ENCODE results near the gene ARHGAP33. TPM values are rescaled to one million over a fixed set of nuclear protein-coding genes. Genes with fewer than 3 reads are reported as not detected.
A peak's percentile ranks its signal among the peaks of the same experiment; 100 is the strongest.

Gene ARHGAP33
- total RNA-seq, 4 donors from 2014 or later = 8.6 to 166 (median 20.0) TPM

DNA sequence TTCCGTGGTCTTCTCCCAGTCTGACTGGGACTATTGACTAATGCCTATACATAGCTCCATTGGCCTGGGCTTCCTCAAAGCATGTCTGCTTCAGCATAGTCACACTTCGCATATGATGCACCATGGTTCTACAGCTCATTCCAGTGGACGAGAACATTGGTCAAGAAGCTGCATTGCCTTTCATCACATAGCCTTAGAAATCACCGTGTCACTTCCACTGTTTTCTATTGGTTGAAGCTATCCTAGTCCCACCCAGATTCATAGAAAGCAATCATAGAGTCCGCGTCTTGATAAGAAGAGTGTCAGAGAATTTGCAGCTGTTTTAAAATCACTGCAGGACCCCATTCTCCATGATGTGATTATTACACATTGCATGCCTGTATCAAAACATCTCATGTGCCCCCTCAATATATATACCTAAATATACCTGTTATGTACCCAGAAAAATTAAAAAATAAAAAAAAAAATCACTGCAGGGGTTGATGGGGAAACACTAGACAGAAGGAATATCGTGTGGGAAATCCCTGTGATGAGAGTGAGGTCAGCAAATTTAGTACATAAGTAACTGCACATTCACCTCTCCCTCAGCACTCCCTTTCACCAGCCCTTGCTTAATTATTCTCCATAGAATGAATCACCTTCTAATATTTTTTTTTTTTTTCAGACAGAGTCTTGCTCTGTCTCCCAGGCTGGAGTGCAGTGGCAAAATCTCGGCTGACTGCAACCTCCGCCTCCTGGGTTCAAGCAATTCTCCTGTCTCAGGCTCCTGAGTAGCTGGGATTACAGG lies 2.2 kb upstream of the ARHGAP33 start:
- Histone ChIP-seq H3K27ac (no peak overlapping the region), H3K4me1 (peaks cover 0 to 15% (median 5%) of the 10 kb centered on the region in 4 donors), H3K4me3 (no peak overlapping the region), H3K27me3 (no peaks in the 10 kb centered on the region), H3K9me3 (no peaks in the 10 kb centered on the region), H3K36me3 (no peaks in the 10 kb centered on the region)
- TF ChIP-seq, protein P1, sequence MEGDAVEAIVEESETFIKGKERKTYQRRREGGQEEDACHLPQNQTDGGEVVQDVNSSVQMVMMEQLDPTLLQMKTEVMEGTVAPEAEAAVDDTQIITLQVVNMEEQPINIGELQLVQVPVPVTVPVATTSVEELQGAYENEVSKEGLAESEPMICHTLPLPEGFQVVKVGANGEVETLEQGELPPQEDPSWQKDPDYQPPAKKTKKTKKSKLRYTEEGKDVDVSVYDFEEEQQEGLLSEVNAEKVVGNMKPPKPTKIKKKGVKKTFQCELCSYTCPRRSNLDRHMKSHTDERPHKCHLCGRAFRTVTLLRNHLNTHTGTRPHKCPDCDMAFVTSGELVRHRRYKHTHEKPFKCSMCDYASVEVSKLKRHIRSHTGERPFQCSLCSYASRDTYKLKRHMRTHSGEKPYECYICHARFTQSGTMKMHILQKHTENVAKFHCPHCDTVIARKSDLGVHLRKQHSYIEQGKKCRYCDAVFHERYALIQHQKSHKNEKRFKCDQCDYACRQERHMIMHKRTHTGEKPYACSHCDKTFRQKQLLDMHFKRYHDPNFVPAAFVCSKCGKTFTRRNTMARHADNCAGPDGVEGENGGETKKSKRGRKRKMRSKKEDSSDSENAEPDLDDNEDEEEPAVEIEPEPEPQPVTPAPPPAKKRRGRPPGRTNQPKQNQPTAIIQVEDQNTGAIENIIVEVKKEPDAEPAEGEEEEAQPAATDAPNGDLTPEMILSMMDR (IDR thresholded peaks at IDR 0.05) = no peak
- TF ChIP-seq POLR2A (IDR thresholded peaks at IDR 0.05) = no peak
- DNase-seq = no peak

DNA sequence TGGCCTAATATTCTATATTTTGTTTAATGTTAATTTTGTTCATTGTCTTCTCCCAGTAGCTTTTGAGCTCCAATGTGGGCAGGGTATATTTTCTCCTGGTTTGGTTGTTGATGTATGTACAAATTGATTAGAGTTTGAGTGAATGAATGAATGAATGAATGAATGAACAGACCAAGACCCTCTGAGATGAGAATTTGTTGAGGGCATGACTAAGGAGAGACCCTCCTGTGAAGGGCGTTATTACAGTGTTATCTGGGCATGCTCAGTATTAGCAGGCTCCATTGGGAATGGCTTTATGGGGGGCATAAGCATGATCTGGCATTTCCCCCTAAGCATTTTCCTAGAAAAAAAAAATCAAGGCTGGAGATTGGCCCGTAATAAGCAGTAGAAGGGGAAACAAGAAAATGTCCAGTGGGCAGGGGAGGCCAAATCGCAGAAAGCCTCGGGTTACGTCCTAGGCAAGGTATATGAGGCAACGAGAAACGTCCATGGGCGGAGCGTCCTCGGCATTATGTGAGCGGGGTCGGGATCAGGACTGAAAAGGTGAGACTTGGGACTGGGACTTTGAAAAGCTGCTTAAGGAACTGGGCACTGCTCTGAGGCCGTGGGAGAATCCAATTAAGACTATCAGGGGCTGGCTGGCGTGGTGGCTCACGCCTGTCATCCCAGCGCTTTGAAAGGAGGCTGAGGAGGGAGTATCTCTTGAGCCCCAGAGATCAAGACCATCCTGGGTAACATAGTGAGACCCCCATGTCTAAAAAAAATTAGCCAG lies 904 bp upstream of the ARHGAP33 start:
- Histone ChIP-seq H3K27ac (no peak overlapping the region), H3K27me3 (no peaks in the 10 kb centered on the region), H3K4me3 (peak overlapping the region; percentile 85 to 99 (median 94)), H3K4me1 (peaks cover 0 to 15% (median 5%) of the 10 kb centered on the region in 4 donors), H3K36me3 (no peaks in the 10 kb centered on the region), H3K9me3 (no peaks in the 10 kb centered on the region)
- peak in 1 of 3 donors; percentile 44 for DNase-seq
- TF ChIP-seq, protein P1 (IDR thresholded peaks at IDR 0.05) = no peak
- TF ChIP-seq POLR2A (IDR thresholded peaks at IDR 0.05) = no peak

DNA sequence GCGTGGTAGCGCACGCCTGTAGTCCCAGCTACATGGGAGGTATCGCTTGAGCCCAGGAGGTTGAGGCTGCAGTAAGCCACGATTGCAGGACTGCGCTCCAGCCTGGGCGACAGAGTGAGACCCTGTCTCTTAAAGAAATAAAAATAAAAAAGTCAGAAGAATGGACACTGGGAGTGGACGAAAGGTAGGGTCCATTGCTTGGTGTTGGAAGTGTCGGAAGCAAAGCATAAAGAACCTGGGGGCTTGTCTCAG lies 392 bp upstream of the ARHGAP33 start:
- peak overlapping the region; percentile 85 to 99 (median 94) for H3K4me3 ChIP-seq
- no peak overlapping the region for H3K27ac ChIP-seq
- DNase-seq = no peak
- no peaks in the 10 kb centered on the region for H3K9me3 ChIP-seq
- no peaks in the 10 kb centered on the region for H3K36me3 ChIP-seq
- no peak for TF ChIP-seq POLR2A (IDR thresholded peaks at IDR 0.05)
- TF ChIP-seq, protein P1 (IDR thresholded peaks at IDR 0.05) = no peak
- H3K27me3 ChIP-seq = no peaks in the 10 kb centered on the region
- peaks cover 0 to 15% (median 5%) of the 10 kb centered on the region in 4 donors for H3K4me1 ChIP-seq

DNA sequence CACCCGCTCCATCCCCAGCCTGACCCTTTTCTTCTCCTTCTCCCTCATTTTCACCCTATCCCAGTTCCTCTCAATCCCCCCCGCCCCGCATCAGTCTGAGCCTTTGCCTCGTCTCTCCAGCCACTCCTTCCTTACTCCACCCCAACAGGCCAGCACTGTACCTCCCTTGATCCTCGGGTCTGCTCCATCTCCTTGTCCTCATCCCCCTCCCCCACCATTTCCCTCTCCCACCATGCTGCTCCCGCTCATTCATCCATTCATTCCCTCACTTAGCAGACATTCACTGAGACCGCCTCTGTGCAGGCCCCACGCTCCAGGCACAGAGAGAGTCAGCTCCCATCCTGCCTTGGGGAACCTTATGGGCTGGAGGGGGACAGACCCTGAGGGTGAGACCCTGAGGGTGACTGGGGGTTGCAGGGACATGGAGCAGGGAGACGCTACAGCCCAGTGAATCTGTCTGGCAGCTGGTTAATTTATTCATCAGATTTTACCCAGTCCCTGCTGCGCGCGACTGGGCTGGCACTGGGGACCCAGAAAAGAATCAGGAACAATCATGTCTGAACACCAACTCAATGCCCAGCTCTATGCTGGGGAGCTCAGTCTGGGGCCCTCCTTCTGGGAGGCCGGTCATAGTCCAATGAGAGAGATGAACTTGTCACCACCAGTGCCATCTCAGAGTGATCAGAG lies 881 bp downstream of the ARHGAP33 start:
- peaks cover 0 to 7% (median 0%) of the 10 kb centered on the region in 3 donors for H3K36me3 ChIP-seq
- DNase-seq = peak in 1 of 3 donors; percentile 40
- H3K9me3 ChIP-seq = no peaks in the 10 kb centered on the region
- no peak for TF ChIP-seq POLR2A (IDR thresholded peaks at IDR 0.05)
- TF ChIP-seq, protein P1 (IDR thresholded peaks at IDR 0.05) = no peak
- peak overlapping the region in 2 of 4 donors; percentile 14 to 66 for H3K27ac ChIP-seq
- peaks cover 0 to 15% (median 5%) of the 10 kb centered on the region in 4 donors for H3K4me1 ChIP-seq
- no peaks in the 10 kb centered on the region for H3K27me3 ChIP-seq
- peak overlapping the region; percentile 85 to 99 (median 94) for H3K4me3 ChIP-seq

DNA sequence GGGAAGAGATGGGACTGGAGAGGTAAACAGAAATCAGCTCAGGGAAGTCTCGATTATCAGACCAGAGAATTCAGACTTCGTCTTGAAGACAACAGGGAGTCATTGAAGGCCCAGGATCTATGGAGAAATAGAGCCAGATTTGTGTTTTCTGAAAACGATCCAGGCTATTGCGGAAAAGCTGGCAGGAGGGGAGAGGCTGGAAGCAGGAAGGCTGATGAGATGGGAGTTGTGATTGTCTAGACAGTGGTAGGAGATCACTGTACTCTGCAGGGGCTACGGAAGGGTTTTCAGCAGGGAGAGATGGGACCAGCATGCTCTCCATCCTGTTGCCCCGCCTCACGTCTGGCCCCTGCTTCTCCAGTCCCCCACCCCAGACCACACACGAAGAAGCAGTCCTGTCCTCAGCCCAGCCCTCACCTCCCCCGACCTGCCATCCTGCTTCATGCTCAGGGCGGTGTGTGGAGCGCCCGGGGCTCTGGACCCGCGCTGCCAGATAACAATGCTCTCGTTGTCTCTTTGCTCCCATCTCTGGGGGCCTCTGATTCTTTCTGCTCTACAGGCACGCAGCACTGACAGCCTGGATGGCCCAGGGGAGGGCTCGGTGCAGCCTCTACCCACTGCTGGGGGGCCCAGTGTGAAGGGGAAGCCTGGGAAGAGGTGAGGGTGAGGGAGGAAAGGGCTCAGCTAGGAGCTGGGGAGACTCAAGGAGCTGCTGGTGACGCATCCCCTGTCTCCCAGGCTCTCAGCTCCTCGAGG lies 1.9 kb downstream of the ARHGAP33 start:
- TF ChIP-seq, protein P1 (IDR thresholded peaks at IDR 0.05) = no peak
- no peak for TF ChIP-seq POLR2A (IDR thresholded peaks at IDR 0.05)
- H3K36me3 ChIP-seq = peaks cover 0 to 7% (median 0%) of the 10 kb centered on the region in 3 donors
- no peak for DNase-seq
- no peaks in the 10 kb centered on the region for H3K27me3 ChIP-seq
- no peak overlapping the region for H3K27ac ChIP-seq
- H3K4me3 ChIP-seq = no peak overlapping the region
- H3K9me3 ChIP-seq = no peaks in the 10 kb centered on the region
- H3K4me1 ChIP-seq = peaks cover 0 to 15% (median 5%) of the 10 kb centered on the region in 4 donors

Data from Peyer's patch (tissue), 4 donors.